Measurements from ENCODE around the gene P3H2. TPM values are rescaled to one million over a fixed set of nuclear protein-coding genes. Genes with fewer than 3 reads are reported as not detected.

Gene P3H2
- total and polyA plus RNA-seq, 2 experiments from 2014 or later = 8.2 to 24.2 TPM

GRCh38 chr3:189911001-189911400, 209.7 kb downstream of the P3H2 start (continued):
- no peak for TF ChIP-seq CTCF (conservative IDR thresholded peaks at IDR 0.05; ENCODE audit: low read depth in 2 of 2)

GRCh38 chr3:189909573-189909972, 211.1 kb downstream of the P3H2 start:
- Histone ChIP-seq H3K4me3 (no peak overlapping the region), H3K4me2 (no peak overlapping the region), H3K27me3 (ENCODE audit: insufficient read depth) (no peaks in the 10 kb centered on the region), H3K9me2 (ENCODE audit: insufficient read depth) (peaks cover 11% of the 10 kb centered on the region; the same call in 1 of the 2 replicates), H3K36me3 (ENCODE audit: insufficient read depth) (no peaks in the 10 kb centered on the region), H3F3A (replicated peaks; ENCODE audit: low read depth) (no peaks in the 10 kb centered on the region), H3K79me2 (replicated peaks; ENCODE audit: insufficient read depth) (no peaks in the 10 kb centered on the region), H4K20me1 (replicated peaks; ENCODE audit: insufficient read depth) (no peaks in the 10 kb centered on the region), H3K4me1 (ENCODE audit: insufficient read depth) (peaks cover 7% of the 10 kb centered on the region), H2AFZ (no peak overlapping the region), H3K27ac (ENCODE audit: low read depth) (no peak overlapping the region)
- DNase-seq (ENCODE audit: low spot score) (no peak), ATAC-seq (no peak)
- H3K27ac Mint-ChIP-seq = no peak overlapping the region
- no peak overlapping the region for H3K4me3 Mint-ChIP-seq
- TF ChIP-seq ZNF331 (CRISPR knock-in tag; IDR thresholded peaks at IDR 0.05; ENCODE audit: low read depth) (no peak), EZH2phosphoT487 (IDR thresholded peaks at IDR 0.05; ENCODE audit: unreplicated experiment) (no peak)
- H3K9me3 Mint-ChIP-seq = no peaks in the 10 kb centered on the region
- H3K4me1 Mint-ChIP-seq = peaks cover 14% of the 10 kb centered on the region
- H3K27me3 Mint-ChIP-seq (ENCODE audit: insufficient read depth, low read depth, poor library complexity) = no peaks in the 10 kb centered on the region
- no peaks in the 10 kb centered on the region for H3K36me3 Mint-ChIP-seq (ENCODE audit: low read depth)

- H3K4me2 ChIP-seq = no peak overlapping the region
- H3F3A ChIP-seq (replicated peaks; ENCODE audit: low read depth) = no peaks in the 10 kb centered on the region
- H3K27me3 ChIP-seq (ENCODE audit: insufficient read depth) = no peaks in the 10 kb centered on the region
- no peak for DNase-seq (ENCODE audit: low spot score)
- H3K4me3 ChIP-seq = no peak overlapping the region
- no peak overlapping the region for H3K27ac Mint-ChIP-seq
- H3K9me3 Mint-ChIP-seq = no peaks in the 10 kb centered on the region
- peaks cover 11% of the 10 kb centered on the region; the same call in 1 of the 2 replicates for H3K9me2 ChIP-seq (ENCODE audit: insufficient read depth)
- no peak overlapping the region for H3K4me3 Mint-ChIP-seq
- ATAC-seq = no peak
- peaks cover 7% of the 10 kb centered on the region for H3K4me1 ChIP-seq (ENCODE audit: insufficient read depth)
- no peaks in the 10 kb centered on the region for H4K20me1 ChIP-seq (replicated peaks; ENCODE audit: insufficient read depth)
- no peaks in the 10 kb centered on the region for H3K27me3 Mint-ChIP-seq (ENCODE audit: insufficient read depth, low read depth, poor library complexity)
- no peak overlapping the region for H3K27ac ChIP-seq (ENCODE audit: low read depth)
- no peaks in the 10 kb centered on the region for H3K36me3 Mint-ChIP-seq (ENCODE audit: low read depth)
- H3K79me2 ChIP-seq (replicated peaks; ENCODE audit: insufficient read depth) = no peaks in the 10 kb centered on the region
- no peaks in the 10 kb centered on the region for H3K36me3 ChIP-seq (ENCODE audit: insufficient read depth)
- H3K4me1 Mint-ChIP-seq = peaks cover 14% of the 10 kb centered on the region
- H2AFZ ChIP-seq = no peak overlapping the region
- TF ChIP-seq POLR2AphosphoS5 (IDR thresholded peaks at IDR 0.05; ENCODE audit: low read depth) (no peak), ETS1 (IDR thresholded peaks at IDR 0.05) (no peak), CTCF (conservative IDR thresholded peaks at IDR 0.05; ENCODE audit: low read depth in 2 of 2) (no peak), ZNF462 (CRISPR knock-in tag; IDR thresholded peaks at IDR 0.05) (no peak), STAT1 (IDR thresholded peaks at IDR 0.05; ENCODE audit: unreplicated experiment) (no peak)
These were observed 211.6 kb downstream of the P3H2 start for GRCh38 chr3:189909139-189909538.

Data from GM23338 (cell line).